Measurements from ENCODE around the gene RTKN. TPM values are rescaled to one million over a fixed set of nuclear protein-coding genes. Genes with fewer than 3 reads are reported as not detected.

RTKN gene
- total and polyA plus RNA-seq, 2 of the 13 experiments (the other 11 are each of a cell fraction or from before 2014, with no cell fraction given), result 159 to 166 TPM

- TF ChIP-seq ZNF501 (CRISPR knock-in tag; IDR thresholded peaks at IDR 0.05) (no peak), ZBTB7A (CRISPR knock-in tag; IDR thresholded peaks at IDR 0.05) (no peak), SIX1 (CRISPR knock-in tag; IDR thresholded peaks at IDR 0.05; ENCODE audit: borderline replicate concordance) (no peak), HOXD1 (CRISPR knock-in tag; IDR thresholded peaks at IDR 0.05) (no peak), KDM5B (CRISPR knock-in tag; IDR thresholded peaks at IDR 0.05; ENCODE audit: borderline replicate concordance) (no peak), ZNF773 (CRISPR knock-in tag; IDR thresholded peaks at IDR 0.05; ENCODE audit: borderline replicate concordance) (no peak), GTF2F1 (IDR thresholded peaks at IDR 0.05; ENCODE audit: low read length) (no peak), HMGA1 (CRISPR knock-in tag; conservative IDR thresholded peaks at IDR 0.05) (no peak), ZNF616 (CRISPR knock-in tag; IDR thresholded peaks at IDR 0.05; ENCODE audit: low read depth) (no peak), HNF1B (CRISPR knock-in tag; IDR thresholded peaks at IDR 0.05) (no peak), FOSL1 (CRISPR knock-in tag; IDR thresholded peaks at IDR 0.05; ENCODE audit: borderline replicate concordance) (no peak), ZNF280D (CRISPR knock-in tag; IDR thresholded peaks at IDR 0.05) (no peak), FIP1L1 (IDR thresholded peaks at IDR 0.05; ENCODE audit: borderline replicate concordance, insufficient read depth, low read depth, low read length) (no peak), CBX2 (IDR thresholded peaks at IDR 0.05; ENCODE audit: low read depth, low read length) (no peak), CBX2 (CRISPR knock-in tag; IDR thresholded peaks at IDR 0.05; ENCODE audit: low read depth) (0 out of 2 replicates have a peak, but pooled peaks have one; percentile 34), ZNF160 (CRISPR knock-in tag; IDR thresholded peaks at IDR 0.05) (no peak), SAP130 (CRISPR knock-in tag; IDR thresholded peaks at IDR 0.05; ENCODE audit: low read depth) (no peak), KLF9 (CRISPR knock-in tag; IDR thresholded peaks at IDR 0.05; ENCODE audit: low read depth) (no peak), KLF16 (CRISPR knock-in tag; IDR thresholded peaks at IDR 0.05) (no peak), ZSCAN31 (CRISPR knock-in tag; IDR thresholded peaks at IDR 0.05; ENCODE audit: low read depth) (no peak), TBX2 (CRISPR knock-in tag; IDR thresholded peaks at IDR 0.05; ENCODE audit: borderline replicate concordance) (0 out of 2 replicates have a peak, but pooled peaks have one; percentile 24), TBP (CRISPR knock-in tag; IDR thresholded peaks at IDR 0.05) (no peak), FOXA3 (CRISPR knock-in tag; IDR thresholded peaks at IDR 0.05) (no peak), POGZ (CRISPR knock-in tag; IDR thresholded peaks at IDR 0.05) (no peak), ZNF781 (CRISPR knock-in tag; IDR thresholded peaks at IDR 0.05; ENCODE audit: borderline replicate concordance, not compliant biosample characterization) (no peak)
Measured at GRCh38 chr2:74379851-74380789, 61.6 kb downstream of the RTKN start, which contains the start of gene DCTN1 (continued).
